Adrenal gland (tissue), 12 donors: Measurements from ENCODE around the gene CDC37L1. TPM values are rescaled to one million over a fixed set of nuclear protein-coding genes. Genes with fewer than 3 reads are reported as not detected.
"Not testable (repeated sequence)": the region's sequence is repeated elsewhere in the genome, so short reads cannot be mapped to it uniquely, and the experiment has no call there.

ENCODE experiments used
- DNase-seq, 7 donors: peaks; one replicate each; pipeline ENCODE4 v3.0.0-alpha.2; 2019 to 2020
- H3K27ac ChIP-seq, 5 donors: fragments of 200-600 bp; sonication (generic) in 4 of 5; 1 replicate in 3 of 5; 2 replicates in 2 of 5; pipeline versions ENCODE4 v1.5.1 to v1.8.0; 2016 to 2020; ENCODE audit warnings: mild to moderate bottlenecking in 1 of 5
- H3K27me3 ChIP-seq: fragments of 200-600 bp; 2 replicates; pipeline ENCODE4 v1.8.0; 2021
- H3K36me3 ChIP-seq, 2 donors: fragments of 200-600 bp; replicated peaks in 1 of 2; 1 replicate in 1 of 2; 2 replicates in 1 of 2; pipeline versions ENCODE4 v1.5.1 to v1.8.0; 2018 to 2022
- H3K4me1 ChIP-seq, 2 donors: fragments of 200-600 bp; replicated peaks in 1 of 2; 1 replicate in 1 of 2; 2 replicates in 1 of 2; pipeline versions ENCODE4 v1.5.1 to v1.8.0; 2018 to 2021
- H3K4me3 ChIP-seq, 4 donors: fragments of 200-600 bp; sonication (generic) in 3 of 4; one replicate each; pipeline ENCODE4 v1.5.1; 2016 to 2018
- H3K9me3 ChIP-seq, 3 donors: fragments of 200-600 bp; sonication (generic) in 1 of 3; replicated peaks in 1 of 3; 1 replicate in 2 of 3; 2 replicates in 1 of 3; pipeline versions ENCODE4 v1.5.1 to v1.8.0; 2016 to 2021
- CTCF ChIP-seq, 6 experiments: fragments of 450-650 bp in 4 of 6; fragments of 200-600 bp in 2 of 6; sonication (generic) in 1 of 6; IDR thresholded peaks; 1 replicate in 5 of 6; 2 replicates in 1 of 6; pipeline versions ENCODE4 v1.5.1 to v1.8.0; 2016 to 2021; ENCODE audit warnings: antibody characterized with exemption in 6 of 6, mild to moderate bottlenecking in 2 of 6, moderate library complexity in 1 of 6
- POLR2A ChIP-seq, 2 donors: fragments of 450-650 bp; IDR thresholded peaks; one replicate each; pipeline ENCODE4 v1.6.1; 2017; ENCODE audit warnings: antibody characterized with exemption in 2 of 2, mild to moderate bottlenecking in 2 of 2, moderate library complexity in 1 of 2
- WGBS, 4 donors: extraction: QIAGEN DNeasy Blood & Tissue Kit in 2 of 4; methylation state at CpG; one replicate each; pipeline versions ENCODE4 v1.1.5 to v1.1.7; 2013 to 2017; 5-methylcytosine and 5-hydroxymethylcytosine counted together
- intact Hi-C, 2 donors: fragments of 100-400 bp; cut with DNase I; formaldehyde crosslinking; loops; one replicate each; pipeline versions ENCODE4 v1.14.1 to v1.15.0; 2022 to 2023
- polyA plus RNA-seq, 3 donors: library from polyadenylated mRNA; stranded (reverse); fragments of 200-250 nt in 2 of 3; fragments of 350-450 nt in 1 of 3; fragmentation: Illumina TruSeq in 1 of 3; extraction: RNeasy Lipid Tissue Mini Kit (QIAGEN cat#74804) in 1 of 3; gene quantifications; one replicate each; pipeline ENCODE4 v1.2.3, GENCODE V29; 2013 to 2014
- total RNA-seq, 9 donors: library from RNA; depleted of rRNA in 4 of 9; stranded (reverse); fragments of >200 nt in 4 of 9; fragments of 120-200 nt in 1 of 9; fragmentation: NEBNext Ultra II Directional in 1 of 9; extraction: Animal tissue kit (Norgen Biotek cat#: 25700) in 1 of 9; gene quantifications; one replicate each; pipeline versions ENCODE4 v1.1.0 to v1.2.4, GENCODE V29; 2013 to 2023
- donor health status: healthy with polysubstance abuse.
- donor health status: Bipolar disorder and iron deficiency.
- donor health status: DM: yes; HTN: yes; CAD: no.
- donor health status: DM: no; HTN: no; CAD: no.
- donor health status: DM: no; HTN: no; CAD: no.
- donor health status: DM: yes; HTN: yes; CAD: no.

CDC37L1 gene
- total and polyA plus RNA-seq, 12 donors = 10.9 to 46.2 (median 28.3) TPM

GRCh38 chr9:4654538-4654937 lies 24.8 kb upstream of the CDC37L1 start:
- DNase-seq = no peak
- intact Hi-C loops = no loop called here
- 81 to 98% (median 88%) methylated on average over 8 to 10 of the region's 10 CpGs for WGBS, 4 donors
- Histone ChIP-seq H3K4me1 (no peaks in the 10 kb centered on the region), H3K27ac (no peak overlapping the region), H3K9me3 (no peaks in the 10 kb centered on the region), H3K36me3 (no peaks in the 10 kb centered on the region), H3K4me3 (no peak overlapping the region), H3K27me3 (no peaks in the 10 kb centered on the region)
- no peak for TF ChIP-seq CTCF (IDR thresholded peaks at IDR 0.05)
- no peak for TF ChIP-seq POLR2A (IDR thresholded peaks at IDR 0.05)

- H3K4me1 ChIP-seq, H3K27me3 ChIP-seq, H3K4me3 ChIP-seq, H3K9me3 ChIP-seq, H3K36me3 ChIP-seq, H3K27ac ChIP-seq, DNase-seq, intact Hi-C loops: not testable (repeated sequence)
- 84 to 94% (median 89%) methylated on average over 3 of the region's 3 CpGs for WGBS, 4 donors
Measured at GRCh38 chr9:4656196-4656595, 23.2 kb upstream of the CDC37L1 start.

GRCh38 chr9:4656621-4657020 lies 22.7 kb upstream of the CDC37L1 start:
- DNase-seq = no peak
- no peak overlapping the region for H3K27ac ChIP-seq
- no peak overlapping the region for H3K4me3 ChIP-seq
- TF ChIP-seq CTCF (IDR thresholded peaks at IDR 0.05) = no peak
- TF ChIP-seq POLR2A (IDR thresholded peaks at IDR 0.05) = no peak
- H3K9me3 ChIP-seq = no peaks in the 10 kb centered on the region
- no peaks in the 10 kb centered on the region for H3K4me1 ChIP-seq
- WGBS, 4 donors = 78 to 95% (median 87%) methylated on average over 3 of the region's 3 CpGs
- intact Hi-C loops = no loop called here
- no peaks in the 10 kb centered on the region for H3K27me3 ChIP-seq
- no peaks in the 10 kb centered on the region for H3K36me3 ChIP-seq

GRCh38 chr9:4657426-4658159 lies 21.8 kb upstream of the CDC37L1 start:
- intact Hi-C loops = no loop called here
- Histone ChIP-seq H3K9me3 (no peaks in the 10 kb centered on the region), H3K36me3 (no peaks in the 10 kb centered on the region), H3K4me3 (no peak overlapping the region), H3K27ac (no peak overlapping the region), H3K27me3 (no peaks in the 10 kb centered on the region), H3K4me1 (no peaks in the 10 kb centered on the region)
- DNase-seq = no peak
- 89 to 96% (median 93%) methylated on average over 4 of the region's 4 CpGs for WGBS, 4 donors
- TF ChIP-seq POLR2A (IDR thresholded peaks at IDR 0.05) = no peak
- no peak for TF ChIP-seq CTCF (IDR thresholded peaks at IDR 0.05)

GRCh38 chr9:4660665-4661064 lies 18.7 kb upstream of the CDC37L1 start:
- not testable (repeated sequence) for H3K4me3 ChIP-seq, H3K9me3 ChIP-seq, DNase-seq, H3K27me3 ChIP-seq, H3K36me3 ChIP-seq, H3K27ac ChIP-seq
- 83 to 96% (median 91%) methylated on average over 4 to 5 of the region's 5 CpGs for WGBS, 4 donors
- peaks cover 6 to 24% of the 10 kb centered on the region in 2 donors for H3K4me1 ChIP-seq
- intact Hi-C loops = loop anchor here in 1 of 2 donors (5.0 kb wide), 1 partner anchor 82 kb away; the partner anchor contains the start of gene AK3
